HG03558 (cell line): ENCODE results near the gene MRPL48.
"Not testable (repeated sequence)": the region's sequence is repeated elsewhere in the genome, so short reads cannot be mapped to it uniquely, and the experiment has no call there.

Experiments
- ATAC-seq: cut with Tn5 transposase; IDR thresholded peaks from one replicate; pipeline ENCODE4 v1.9.1; 2021; ENCODE audit warnings: moderate number of reproducible peaks; ENCODE audit not compliant: unreplicated experiment; ENCODE audit errors: extremely low read depth

The MRPL48 gene

DNA sequence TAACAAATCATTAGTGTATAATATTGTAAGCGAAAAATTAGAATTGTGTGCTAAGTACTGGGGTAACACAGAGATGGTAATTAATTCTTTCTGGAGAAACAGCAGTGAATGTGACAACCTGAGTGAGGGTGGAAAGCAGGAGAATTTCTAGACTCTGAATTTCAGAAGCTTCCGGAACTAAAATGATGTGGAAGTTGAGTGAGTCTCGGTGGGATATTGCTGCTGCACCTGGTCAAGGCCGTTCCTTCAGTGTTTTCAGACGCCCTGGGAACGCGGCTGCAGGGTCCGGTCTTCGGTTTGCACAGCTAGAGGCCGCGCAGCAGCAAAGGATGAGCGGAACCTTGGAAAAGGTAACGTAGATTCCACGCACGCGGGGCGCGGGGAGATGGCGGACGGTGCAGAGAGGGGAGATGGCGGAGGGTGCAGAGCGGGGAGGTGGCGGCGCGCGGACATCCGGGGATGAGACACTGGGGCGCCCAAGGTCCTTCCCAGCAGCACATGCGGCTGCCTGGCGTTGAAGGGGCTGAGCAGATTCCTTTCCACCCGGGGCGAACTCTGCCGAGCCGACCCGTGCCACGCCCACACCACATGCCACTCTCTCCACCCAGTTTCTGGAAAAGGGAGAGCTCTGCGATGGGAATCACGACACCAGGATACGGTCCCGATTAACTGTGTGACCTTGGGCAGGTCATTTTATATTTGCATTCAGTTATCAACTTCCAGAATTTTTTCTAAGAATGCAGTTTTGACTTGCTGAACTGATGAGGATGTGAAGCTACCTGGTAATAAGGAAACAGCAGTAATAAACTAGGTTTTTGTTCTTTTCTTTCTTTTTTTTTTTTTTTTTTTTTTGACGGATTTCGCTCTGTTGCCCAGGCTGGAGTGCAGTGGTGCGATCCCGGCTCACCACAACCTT, at the start of gene MRPL48:
MRPL48 (plus strand) TSS at position 232 of the 916 bp plus-strand sequence; CDS start at position 330, 98 bp downstream.
- ATAC-seq: peak; percentile 52

DNA sequence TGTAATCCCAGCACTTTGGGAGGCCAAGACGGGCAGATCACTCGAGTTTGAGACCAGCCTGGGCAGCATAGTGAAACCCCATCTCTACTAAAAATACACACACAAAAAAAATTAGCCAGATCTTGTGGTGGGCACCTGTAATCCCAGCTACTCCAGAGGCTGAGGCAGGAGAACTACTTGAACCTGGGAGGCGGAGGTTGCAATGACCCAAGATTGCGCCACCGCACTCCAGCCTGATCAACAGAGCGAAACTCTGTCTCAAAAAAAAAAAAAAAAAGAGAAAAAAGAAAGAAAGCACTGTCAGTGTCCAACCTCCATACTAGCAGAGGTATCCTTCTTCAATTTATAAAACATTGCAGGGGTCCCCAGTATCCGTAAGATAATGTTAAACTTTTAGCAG, 44.6 kb upstream of the MRPL48 start:
- ATAC-seq: no peak

GRCh38 chr11:73746701-73747100, 41.0 kb upstream of the MRPL48 start:
- ATAC-seq: no peak

DNA sequence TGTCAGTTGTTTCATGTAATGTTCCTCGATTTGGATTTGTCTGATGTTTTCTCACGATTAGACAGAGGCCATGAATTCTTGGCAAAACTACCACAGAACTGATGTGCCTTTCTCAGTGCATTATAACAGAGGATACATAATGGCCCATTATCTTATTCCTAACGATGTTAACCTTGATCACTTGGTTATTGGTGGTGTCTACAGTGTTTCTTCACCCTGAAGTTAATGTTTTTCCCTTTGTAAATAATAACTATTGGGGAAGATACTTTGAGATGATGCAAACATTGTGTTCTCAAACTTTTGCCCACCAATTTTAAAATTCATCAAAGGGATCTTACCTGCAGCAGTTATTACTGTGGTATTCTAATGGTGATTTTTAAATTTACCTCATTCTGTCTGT, 39.9 kb upstream of the MRPL48 start:
- ATAC-seq: no peak

DNA sequence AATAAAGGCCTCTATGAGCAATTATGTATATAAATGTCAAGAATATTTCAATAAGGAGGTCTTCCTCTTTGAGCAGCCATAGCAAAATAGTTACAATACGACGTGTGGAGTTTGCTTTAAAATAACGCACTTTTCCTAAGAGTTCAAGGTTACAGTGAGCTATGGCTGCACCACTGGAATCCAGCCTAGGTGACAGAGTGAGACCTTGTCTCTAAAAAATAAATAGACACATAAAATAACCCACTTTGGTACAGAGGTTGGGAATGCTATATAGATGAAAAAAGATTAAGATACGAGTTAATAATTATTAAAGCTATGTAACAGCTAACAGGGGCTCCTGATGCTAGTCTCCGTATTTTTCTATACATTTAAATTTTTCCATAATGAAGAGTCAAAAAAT, 39.4 kb upstream of the MRPL48 start:
- ATAC-seq: no peak

GRCh38 chr11:73749118-73749517, 38.6 kb upstream of the MRPL48 start:
- ATAC-seq: no peak

DNA sequence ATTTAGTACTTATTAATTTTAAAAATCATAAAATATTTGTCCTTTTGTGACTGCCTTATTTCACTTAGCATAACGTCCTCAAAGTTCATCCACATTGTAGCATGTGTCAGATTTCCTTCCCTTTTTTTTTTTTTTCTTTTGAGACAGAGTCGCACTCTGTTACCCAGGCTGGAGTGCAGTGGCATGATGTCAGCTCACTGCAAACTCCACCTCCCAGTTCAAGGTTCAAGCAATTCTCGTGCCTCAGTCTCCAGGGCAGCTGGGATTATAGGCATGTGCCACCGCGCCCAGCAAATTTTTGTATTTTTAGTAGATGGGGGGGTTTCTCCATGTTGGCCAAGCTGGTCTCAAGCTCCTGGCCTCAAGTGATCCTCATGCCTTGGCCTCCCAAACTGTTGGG, 37.4 kb upstream of the MRPL48 start:
- no peak for ATAC-seq

DNA sequence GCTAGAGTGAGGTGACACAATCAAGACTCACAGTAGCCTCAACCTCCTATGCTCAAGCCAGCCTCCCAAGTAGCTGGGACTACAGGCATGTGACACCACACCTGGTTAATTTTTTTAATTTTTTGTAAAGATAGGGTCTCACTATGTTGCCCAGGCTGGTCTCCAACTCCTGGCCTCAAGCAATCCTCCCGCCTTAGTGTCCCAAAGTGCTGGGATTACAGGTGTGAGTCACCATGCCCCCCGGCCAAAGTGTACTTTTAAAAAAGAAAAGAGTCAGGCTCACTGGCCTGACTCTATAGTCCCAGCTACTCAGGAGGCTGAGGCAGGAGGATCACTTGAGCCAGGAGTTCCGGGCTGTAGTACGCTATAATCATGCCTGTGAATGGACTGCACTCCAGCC, 36.8 kb upstream of the MRPL48 start:
- not testable (repeated sequence) for ATAC-seq

GRCh38 chr11:73752216-73752867, 35.3 kb upstream of the MRPL48 start:
- ATAC-seq: no peak

- no peak for ATAC-seq
These were observed 34.8 kb upstream of the MRPL48 start for GRCh38 chr11:73752903-73753302.

GRCh38 chr11:73753938-73754337, 33.7 kb upstream of the MRPL48 start:
- ATAC-seq: no peak

GRCh38 chr11:73755670-73756069, 32.0 kb upstream of the MRPL48 start:
- no peak for ATAC-seq

- no peak for ATAC-seq
These were observed 30.1 kb upstream of the MRPL48 start for GRCh38 chr11:73757598-73757997.

DNA sequence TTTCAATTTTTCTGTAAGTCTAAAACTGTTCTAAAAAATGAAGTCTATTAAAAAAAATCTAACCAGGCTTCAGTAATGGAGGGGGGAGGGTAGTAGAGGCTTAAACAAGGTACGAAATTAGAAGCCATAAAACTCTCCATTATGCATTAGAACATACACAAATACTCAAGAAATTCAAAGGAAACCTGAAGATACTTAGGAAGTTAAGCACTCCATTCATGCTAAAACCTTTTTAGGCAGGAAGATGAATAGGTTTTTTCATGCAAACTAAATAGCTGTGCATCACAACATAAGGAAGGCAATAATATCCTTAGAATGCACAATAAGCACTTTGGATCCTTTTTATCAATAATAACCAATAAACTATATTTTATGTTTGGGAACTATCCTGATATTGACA, 29.2 kb upstream of the MRPL48 start:
- no peak for ATAC-seq

DNA sequence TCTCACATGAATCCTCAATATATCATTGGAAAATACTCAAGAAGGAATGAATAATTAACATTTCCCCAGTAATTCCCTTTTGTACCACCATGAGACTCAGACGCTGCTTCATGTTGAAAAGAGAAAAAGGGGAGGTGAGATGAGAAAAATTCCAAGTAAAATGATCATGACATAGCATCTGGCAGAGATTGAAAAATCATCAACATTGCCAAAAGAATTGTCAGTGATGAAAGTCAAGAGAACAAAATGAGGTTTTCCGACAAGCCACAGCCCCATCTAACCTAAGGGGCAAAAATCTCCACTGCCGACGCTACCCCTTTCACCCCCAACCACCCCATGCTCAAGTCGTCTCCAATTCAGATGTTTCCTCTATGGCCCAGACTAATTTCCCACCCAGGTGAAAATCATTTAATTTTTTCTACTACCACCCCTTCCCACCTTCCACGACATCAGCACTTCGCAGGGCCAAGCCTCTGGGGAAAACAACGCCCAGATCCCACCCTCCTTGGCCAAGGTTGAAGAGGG, 28.0 kb upstream of the MRPL48 start:
- no peak for ATAC-seq

- ATAC-seq: no peak
These were observed 27.5 kb upstream of the MRPL48 start for GRCh38 chr11:73760135-73760678.

- ATAC-seq: peak; percentile 89
These were observed 26.8 kb upstream of the MRPL48 start, which contains the start of gene RAB6A for GRCh38 chr11:73760679-73761402. Gene RAB6A, minus strand, starts transcription at chr11:73761074. Its CDS starts 439 bp downstream, at chr11:73760635.

- no peak for ATAC-seq
These were observed 26.2 kb upstream of the MRPL48 start for GRCh38 chr11:73761403-73761945.

DNA sequence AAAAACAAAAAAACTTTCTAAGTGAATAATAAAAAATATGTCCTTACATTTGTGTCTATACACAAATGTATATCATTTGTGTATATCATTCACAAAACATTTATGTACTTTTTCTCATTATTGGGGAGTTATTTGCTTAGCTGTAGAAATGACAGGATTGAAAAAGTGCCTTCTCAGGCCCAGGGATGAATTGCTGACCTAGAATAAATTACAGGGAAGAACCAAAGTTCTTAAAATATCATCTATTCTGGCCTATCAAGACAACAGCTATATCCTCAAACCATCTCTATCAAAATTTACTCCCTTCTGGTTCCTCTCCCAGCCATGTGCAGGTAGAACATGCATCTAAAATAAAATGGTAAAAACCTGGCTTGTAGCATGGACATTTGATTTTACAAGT, 24.9 kb upstream of the MRPL48 start:
- no peak for ATAC-seq

DNA sequence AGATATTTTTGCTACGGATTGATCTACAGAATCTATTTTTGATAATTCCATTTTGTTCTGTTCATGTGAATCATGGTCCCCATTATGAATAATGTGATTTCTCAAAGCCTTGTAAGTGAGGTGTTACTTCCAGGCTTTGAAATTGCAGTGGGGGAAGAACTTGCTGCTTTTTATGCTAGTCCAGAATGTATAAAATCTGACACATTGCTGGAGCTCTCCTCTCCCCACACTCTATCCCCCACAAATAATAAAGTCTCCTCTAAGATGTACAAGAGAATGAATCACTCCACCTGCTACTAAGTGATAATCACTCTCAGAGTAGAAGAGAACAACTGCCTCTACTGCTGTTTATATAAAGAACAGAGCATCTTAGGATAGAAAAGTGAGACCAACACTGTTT, 20.9 kb upstream of the MRPL48 start:
- no peak for ATAC-seq
